ENCODE data around the gene LSM5.

DNA sequence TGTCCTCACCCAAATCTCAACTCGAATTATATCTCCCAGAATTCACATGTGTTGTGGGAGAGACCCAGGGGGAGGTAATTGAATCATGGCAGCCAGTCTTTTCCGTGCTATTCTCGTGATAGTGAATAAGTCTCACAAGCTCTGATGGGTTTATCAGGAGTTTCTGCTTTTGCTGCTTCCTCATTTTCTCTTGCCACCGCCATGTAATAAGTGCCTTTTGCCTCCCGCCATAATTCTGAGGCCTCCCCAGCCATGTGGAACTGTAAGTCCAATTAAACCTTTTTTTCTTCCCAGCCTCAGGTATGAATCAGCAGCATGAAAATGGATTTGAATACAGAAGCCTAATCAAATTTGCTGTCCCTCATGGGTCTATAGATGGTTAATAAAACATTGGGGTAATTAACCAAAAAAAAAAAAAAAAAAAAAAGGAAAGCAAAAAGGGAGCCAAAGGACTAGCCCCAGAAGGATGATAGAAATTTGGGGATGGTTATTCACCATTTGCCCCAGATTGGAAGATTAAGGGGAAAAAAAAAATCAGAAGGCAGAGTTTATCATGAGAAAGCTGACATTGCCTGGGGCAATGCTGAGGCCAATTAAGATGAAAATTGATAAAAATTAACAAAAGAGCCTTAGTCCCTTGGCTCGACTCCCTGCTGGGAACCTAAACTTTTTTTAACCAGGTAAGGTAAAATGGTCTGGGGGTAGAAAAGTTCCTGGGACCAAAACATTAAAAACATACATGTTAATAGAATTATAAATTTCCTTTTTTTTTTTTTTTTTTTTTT lies 32.8 kb upstream of the LSM5 start:
- TF ChIP-seq, protein P1, sequence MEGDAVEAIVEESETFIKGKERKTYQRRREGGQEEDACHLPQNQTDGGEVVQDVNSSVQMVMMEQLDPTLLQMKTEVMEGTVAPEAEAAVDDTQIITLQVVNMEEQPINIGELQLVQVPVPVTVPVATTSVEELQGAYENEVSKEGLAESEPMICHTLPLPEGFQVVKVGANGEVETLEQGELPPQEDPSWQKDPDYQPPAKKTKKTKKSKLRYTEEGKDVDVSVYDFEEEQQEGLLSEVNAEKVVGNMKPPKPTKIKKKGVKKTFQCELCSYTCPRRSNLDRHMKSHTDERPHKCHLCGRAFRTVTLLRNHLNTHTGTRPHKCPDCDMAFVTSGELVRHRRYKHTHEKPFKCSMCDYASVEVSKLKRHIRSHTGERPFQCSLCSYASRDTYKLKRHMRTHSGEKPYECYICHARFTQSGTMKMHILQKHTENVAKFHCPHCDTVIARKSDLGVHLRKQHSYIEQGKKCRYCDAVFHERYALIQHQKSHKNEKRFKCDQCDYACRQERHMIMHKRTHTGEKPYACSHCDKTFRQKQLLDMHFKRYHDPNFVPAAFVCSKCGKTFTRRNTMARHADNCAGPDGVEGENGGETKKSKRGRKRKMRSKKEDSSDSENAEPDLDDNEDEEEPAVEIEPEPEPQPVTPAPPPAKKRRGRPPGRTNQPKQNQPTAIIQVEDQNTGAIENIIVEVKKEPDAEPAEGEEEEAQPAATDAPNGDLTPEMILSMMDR (IDR thresholded peaks at IDR 0.05; ENCODE audit: insufficient read depth, low read length, poor library complexity, severe bottlenecking), result no peak
- TF ChIP-seq EZH2phosphoT487 (conservative IDR thresholded peaks at IDR 0.05; ENCODE audit: low read length), result no peak

Data from SU-DHL-6 (cell line).